Tibial nerve (tissue), 3 donors: Measurements from ENCODE around the gene ERLEC1.

Source experiments
- POLR2A ChIP-seq, 2 donors: fragments of 450-650 bp; IDR thresholded peaks; one replicate each; pipeline ENCODE4 v1.6.1; 2017; ENCODE audit warnings: antibody characterized with exemption in 2 of 2, mild to moderate bottlenecking in 2 of 2, moderate library complexity in 2 of 2
- TF ChIP-seq, protein P1 (sequence below), 5 experiments: fragments of 200-600 bp in 3 of 5; fragments of 450-650 bp in 2 of 5; sonication (generic) in 3 of 5; IDR thresholded peaks; one replicate each; pipeline ENCODE4 v1.5.1; 2016 to 2019; ENCODE audit warnings: antibody characterized with exemption in 5 of 5, mild to moderate bottlenecking in 3 of 5, moderate library complexity in 2 of 5

DNA sequence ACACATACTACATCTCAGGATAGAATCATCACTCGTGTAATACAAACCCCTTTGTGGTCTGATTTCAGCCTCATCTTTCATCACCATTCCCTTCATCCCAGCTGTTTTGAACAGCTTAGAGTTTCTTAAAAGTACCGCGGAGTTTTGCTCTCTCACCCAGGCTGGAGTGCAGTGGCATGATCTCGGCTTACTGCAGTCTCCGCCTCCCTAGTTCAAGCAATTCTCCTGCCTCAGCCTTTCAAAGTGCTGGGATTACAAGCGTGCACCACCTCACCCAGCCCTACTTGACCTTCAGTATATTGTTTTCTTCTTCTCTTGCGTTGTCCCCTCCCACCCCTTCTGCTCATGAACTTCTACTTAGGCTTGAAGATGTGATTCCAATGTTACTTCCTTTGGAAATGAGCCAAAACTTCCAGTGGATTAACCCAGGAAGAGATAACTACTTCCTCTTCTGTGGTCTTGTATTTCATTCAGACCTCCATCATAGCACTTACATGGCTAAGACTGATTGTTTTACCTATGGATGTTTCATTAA, 15.8 kb downstream of the ERLEC1 start:
- TF ChIP-seq, protein P1, sequence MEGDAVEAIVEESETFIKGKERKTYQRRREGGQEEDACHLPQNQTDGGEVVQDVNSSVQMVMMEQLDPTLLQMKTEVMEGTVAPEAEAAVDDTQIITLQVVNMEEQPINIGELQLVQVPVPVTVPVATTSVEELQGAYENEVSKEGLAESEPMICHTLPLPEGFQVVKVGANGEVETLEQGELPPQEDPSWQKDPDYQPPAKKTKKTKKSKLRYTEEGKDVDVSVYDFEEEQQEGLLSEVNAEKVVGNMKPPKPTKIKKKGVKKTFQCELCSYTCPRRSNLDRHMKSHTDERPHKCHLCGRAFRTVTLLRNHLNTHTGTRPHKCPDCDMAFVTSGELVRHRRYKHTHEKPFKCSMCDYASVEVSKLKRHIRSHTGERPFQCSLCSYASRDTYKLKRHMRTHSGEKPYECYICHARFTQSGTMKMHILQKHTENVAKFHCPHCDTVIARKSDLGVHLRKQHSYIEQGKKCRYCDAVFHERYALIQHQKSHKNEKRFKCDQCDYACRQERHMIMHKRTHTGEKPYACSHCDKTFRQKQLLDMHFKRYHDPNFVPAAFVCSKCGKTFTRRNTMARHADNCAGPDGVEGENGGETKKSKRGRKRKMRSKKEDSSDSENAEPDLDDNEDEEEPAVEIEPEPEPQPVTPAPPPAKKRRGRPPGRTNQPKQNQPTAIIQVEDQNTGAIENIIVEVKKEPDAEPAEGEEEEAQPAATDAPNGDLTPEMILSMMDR (IDR thresholded peaks at IDR 0.05) = no peak
- TF ChIP-seq POLR2A (IDR thresholded peaks at IDR 0.05) = no peak
